OCI-LY7 (cell line): ENCODE data around the gene SLAMF1. TPM values are rescaled to one million over a fixed set of nuclear protein-coding genes. Genes with fewer than 3 reads are reported as not detected.

Experiments used
- BruUV-seq: library from RNA; stranded (reverse); fragments of 400-500 nt; replicated peaks from 2 replicates; lab custom pipeline; 2021; lab: Mats Ljungman, UMichigan
- CTCF ChIA-PET: fragments of 300-600 bp; sonication (Branson Sonifier 250); formaldehyde crosslinking; loops from one replicate; lab custom pipeline; 2022; ENCODE audit warnings: antibody characterized with exemption; ENCODE audit not compliant: unreplicated experiment; lab: Charles Lee
- POLR2A ChIA-PET: fragments of 300-600 bp; sonication (Branson Sonifier 250); formaldehyde crosslinking; loops from one replicate; lab custom pipeline; 2022; ENCODE audit warnings: antibody characterized with exemption; lab: Charles Lee
- DNase-seq: peaks from one replicate; pipeline ENCODE4 v3.0.0-alpha.2; 2015; ENCODE audit warnings: low spot score
- H2AFZ ChIP-seq: fragments of 200-600 bp; sonication (generic), shearing (Covaris generic); 2 replicates; pipeline ENCODE4 v1.6.1; 2014; ENCODE audit warnings: mild to moderate bottlenecking, antibody characterized with exemption, low read length, moderate library complexity
- H3K27ac ChIP-seq: fragments of 200-600 bp; sonication (generic); 2 replicates; pipeline ENCODE4 v1.5.1; 2014; ENCODE audit warnings: mixed run types, low read depth, mild to moderate bottlenecking, moderate library complexity, low read length, inconsistent platforms; ENCODE audit not compliant: poor library complexity, severe bottlenecking
- H3K36me3 ChIP-seq: fragments of 200-600 bp; sonication (generic); 2 replicates; pipeline ENCODE4 v1.6.1; 2014; ENCODE audit warnings: mild to moderate bottlenecking, antibody characterized with exemption, low read length, moderate library complexity, mixed read lengths; ENCODE audit not compliant: insufficient read depth
- H3K4me1 ChIP-seq: fragments of 200-600 bp; sonication (generic); 2 replicates; pipeline ENCODE4 v1.5.1; 2014; ENCODE audit warnings: mild to moderate bottlenecking, low read length; ENCODE audit not compliant: insufficient read depth, poor library complexity, severe bottlenecking
- H3K4me2 ChIP-seq: fragments of 200-600 bp; sonication (generic); 2 replicates; pipeline ENCODE4 v1.6.1; 2014; ENCODE audit warnings: mild to moderate bottlenecking, low read length
- H3K4me3 ChIP-seq: fragments of 200-600 bp; sonication (generic); 2 replicates; pipeline ENCODE4 v1.5.1; 2014; ENCODE audit warnings: mild to moderate bottlenecking, low read depth, low read length; ENCODE audit not compliant: poor library complexity, severe bottlenecking
- H3K79me2 ChIP-seq: fragments of 200-600 bp; sonication (generic); 2 replicates; pipeline ENCODE4 v1.6.1; 2016; ENCODE audit warnings: low read depth, mild to moderate bottlenecking, low read length, moderate library complexity, mixed read lengths; ENCODE audit not compliant: insufficient read depth
- H3K9me2 ChIP-seq: fragments of 200-600 bp; sonication (generic); 2 replicates; pipeline ENCODE4 v1.6.1; 2016; ENCODE audit warnings: mild to moderate bottlenecking, low read length, mixed read lengths; ENCODE audit not compliant: insufficient read depth
- H3K9me3 ChIP-seq: fragments of 200-600 bp; sonication (generic); 2 replicates; pipeline ENCODE4 v1.6.1; 2014; ENCODE audit warnings: mild to moderate bottlenecking, mixed run types, low read length, mixed read lengths
- H4K20me1 ChIP-seq: fragments of 200-600 bp; sonication (generic); 2 replicates; pipeline ENCODE4 v1.6.1; 2014; ENCODE audit warnings: mild to moderate bottlenecking, antibody characterized with exemption, low read length, moderate library complexity, mixed read lengths; ENCODE audit not compliant: insufficient read depth
- CTCF ChIP-seq: fragments of 200-600 bp; sonication (generic); conservative IDR thresholded peaks from 2 replicates; pipeline ENCODE4 v1.5.1; 2014; ENCODE audit warnings: mild to moderate bottlenecking, antibody characterized with exemption, low read length, moderate library complexity, mixed read lengths
- EZH2phosphoT487 ChIP-seq: fragments of 200-600 bp; sonication (generic); IDR thresholded peaks from 2 replicates; pipeline ENCODE4 v1.6.1; 2018; ENCODE audit warnings: low read depth, borderline replicate concordance, mild to moderate bottlenecking, mixed run types, antibody characterized with exemption, low read length, moderate library complexity, mixed read lengths
- intact Hi-C: fragments of 100-400 bp; cut with micrococcal nuclease; formaldehyde crosslinking; loops from one replicate; pipeline ENCODE4 v1.10.0; 2022; ENCODE audit not compliant: unreplicated experiment
- total RNA-seq, 2 experiments: library from RNA; depleted of rRNA in 1 of 2; stranded (reverse); fragments of >200 nt in 1 of 2; shearing (Covaris generic) in 1 of 2; gene quantifications; 2 replicates each; pipeline ENCODE4 v1.2.3, GENCODE V29; 2014 to 2022

Gene SLAMF1
- total RNA-seq, 2 experiments from 2014 or later, result 0.32 to 0.72 TPM

- Histone ChIP-seq H3K36me3 (0 out of 2 replicates have a peak, but pooled peaks cover 8% of the 10 kb centered on the region), H3K4me2 (peak overlapping the region; percentile 67), H3K4me1 (peaks cover 100% of the 10 kb centered on the region), H3K9me3 (peaks cover 10% of the 10 kb centered on the region; the same call in 1 of the 2 replicates), H3K27ac (peak overlapping the region; percentile 87), H3K4me3 (peak overlapping the region; percentile 43), H3K79me2 (no peaks in the 10 kb centered on the region), H2AFZ (peak overlapping the region; percentile 75; the same call in 1 of the 2 replicates), H4K20me1 (no peaks in the 10 kb centered on the region), H3K9me2 (no peaks in the 10 kb centered on the region)
- ChIA-PET CTCF (interaction anchor here (0.5 to 2.4 kb wide), 2 partner anchors 52 to 179 kb away, joined by 3 to 12 read pairs; no protein-coding TSS in a partner anchor), POLR2A (interaction anchor here (0.5 to 3.1 kb wide), 8 partner anchors 17 to 100 kb away, joined by 3 to 14 read pairs (median 4); no protein-coding TSS in a partner anchor)
- intact Hi-C loops, result loop anchor here (5.0 kb wide), 1 partner anchor 174 kb away; the partner anchor contains the start of gene LY9
- TF ChIP-seq EZH2phosphoT487, result no peak
- no peak for TF ChIP-seq CTCF
- DNase-seq, result peak; percentile 56
- BruUV-seq, result no TSS peak
Observed at GRCh38 chr1:160623227-160623633, 23.6 kb downstream of the SLAMF1 start.

- peak overlapping the region; percentile 67 for H3K4me2 ChIP-seq
- BruUV-seq, result no TSS peak
Observed at GRCh38 chr1:160622501-160623226, 24.2 kb downstream of the SLAMF1 start.

More at GRCh38 chr1:160622501-160623226, 24.2 kb downstream of the SLAMF1 start:
- Histone ChIP-seq H4K20me1 (no peaks in the 10 kb centered on the region), H3K9me3 (peaks cover 10% of the 10 kb centered on the region; the same call in 1 of the 2 replicates), H3K27ac (peak overlapping the region; percentile 87), H3K36me3 (0 out of 2 replicates have a peak, but pooled peaks cover 8% of the 10 kb centered on the region), H3K79me2 (no peaks in the 10 kb centered on the region), H2AFZ (peak overlapping the region; percentile 75; the same call in 1 of the 2 replicates), H3K4me3 (peak overlapping the region; percentile 43), H3K4me1 (peaks cover 100% of the 10 kb centered on the region), H3K9me2 (no peaks in the 10 kb centered on the region)
- no peak for DNase-seq
- no peak for TF ChIP-seq CTCF
- no peak for TF ChIP-seq EZH2phosphoT487
- CTCF ChIA-PET, result interaction anchor here (0.5 to 2.4 kb wide), 2 partner anchors 52 to 179 kb away, joined by 3 to 12 read pairs; no protein-coding TSS in a partner anchor
- intact Hi-C loops, result loop anchor here (5.0 kb wide), 1 partner anchor 175 kb away; the partner anchor contains the start of gene LY9
- POLR2A ChIA-PET, result interaction anchor here (0.5 to 3.1 kb wide), 15 partner anchors 13 to 368 kb away, joined by 3 to 14 read pairs (median 4); no protein-coding TSS in a partner anchor
